GM23338 (cell line): ENCODE measurements around the gene UNC93B1. TPM values are rescaled to one million over a fixed set of nuclear protein-coding genes. Genes with fewer than 3 reads are reported as not detected.

Experiments
- ATAC-seq: fragments of 200-7000 bp; cut with Tn5 transposase; 3 replicates; pipeline ENCODE4 v1.9.1; 2020
- DNase-seq: peaks from one replicate; pipeline ENCODE4 v3.0.0-alpha.2; 2015; ENCODE audit warnings: low spot score
- H2AFZ ChIP-seq: fragments of 200-600 bp; sonication (generic); 2 replicates; pipeline ENCODE4 v1.8.0; 2016; ENCODE audit warnings: antibody characterized with exemption, mild to moderate bottlenecking, moderate library complexity
- H3F3A ChIP-seq: fragments of 200-600 bp; sonication (generic); replicated peaks from 2 replicates; pipeline ENCODE4 v1.8.0; 2017; ENCODE audit warnings: antibody characterized with exemption, mixed run types, low read depth
- H3K27ac ChIP-seq: fragments of 200-600 bp; sonication (generic); 2 replicates; pipeline ENCODE4 v1.6.1; 2016; ENCODE audit warnings: low read depth
- H3K27me3 ChIP-seq: fragments of 200-600 bp; sonication (generic); 2 replicates; pipeline ENCODE4 v1.8.0; 2016; ENCODE audit warnings: mild to moderate bottlenecking, mixed run types, moderate library complexity; ENCODE audit not compliant: insufficient read depth
- H3K36me3 ChIP-seq: fragments of 200-600 bp; sonication (generic); 2 replicates; pipeline ENCODE4 v1.8.0; 2016; ENCODE audit warnings: mild to moderate bottlenecking; ENCODE audit not compliant: insufficient read depth
- H3K4me1 ChIP-seq: fragments of 200-600 bp; sonication (generic); 2 replicates; pipeline ENCODE4 v1.8.0; 2016; ENCODE audit warnings: mild to moderate bottlenecking, moderate library complexity; ENCODE audit not compliant: insufficient read depth
- H3K4me2 ChIP-seq: fragments of 200-600 bp; sonication (generic); 2 replicates; pipeline ENCODE4 v1.7.1; 2017; ENCODE audit warnings: mixed run types
- H3K4me3 ChIP-seq: fragments of 200-600 bp; sonication (generic); 2 replicates; pipeline ENCODE4 v1.6.1; 2016; ENCODE audit warnings: mixed run types
- H3K79me2 ChIP-seq: fragments of 200-600 bp; sonication (generic); replicated peaks from 2 replicates; pipeline ENCODE4 v1.8.0; 2017; ENCODE audit warnings: mild to moderate bottlenecking; ENCODE audit not compliant: insufficient read depth
- H3K9me2 ChIP-seq: fragments of 200-600 bp; sonication (generic); 2 replicates; pipeline ENCODE4 v1.8.0; 2017; ENCODE audit not compliant: insufficient read depth
- H4K20me1 ChIP-seq: fragments of 200-600 bp; sonication (generic); replicated peaks from 2 replicates; pipeline ENCODE4 v1.8.0; 2017; ENCODE audit warnings: mild to moderate bottlenecking; ENCODE audit not compliant: insufficient read depth
- H3K27ac Mint-ChIP-seq: 2 replicates; pipeline ENCODE4 v1.8.0; 2020; ENCODE audit warnings: inconsistent platforms, mild to moderate bottlenecking, moderate library complexity, mixed read lengths
- H3K27me3 Mint-ChIP-seq: 3 replicates; pipeline ENCODE4 v1.8.0; 2022; ENCODE audit warnings: low read depth, mild to moderate bottlenecking, moderate library complexity, mixed read lengths, inconsistent platforms; ENCODE audit not compliant: insufficient read depth, poor library complexity
- H3K36me3 Mint-ChIP-seq: 3 replicates; pipeline ENCODE4 v1.8.0; 2021; ENCODE audit warnings: low read depth, mild to moderate bottlenecking, inconsistent platforms, moderate library complexity, mixed read lengths
- H3K4me1 Mint-ChIP-seq: 3 replicates; pipeline ENCODE4 v1.8.0; 2020; ENCODE audit warnings: mild to moderate bottlenecking, inconsistent platforms, mixed read lengths
- H3K4me3 Mint-ChIP-seq: 3 replicates; pipeline ENCODE4 v1.8.0; 2021; ENCODE audit warnings: moderate library complexity, mild to moderate bottlenecking, inconsistent platforms, mixed read lengths
- H3K9me3 Mint-ChIP-seq: 3 replicates; pipeline ENCODE4 v1.8.0; 2020; ENCODE audit warnings: moderate library complexity, mild to moderate bottlenecking, inconsistent platforms, mixed read lengths
- CREB1 ChIP-seq: fragments of 250-450 bp; sonication (Bioruptor Pico); IDR thresholded peaks from 2 replicates; pipeline ENCODE4 v1.5.0; 2020; ENCODE audit warnings: low read depth, mild to moderate bottlenecking, moderate library complexity
- EZH2 ChIP-seq: fragments of 200-600 bp; sonication (generic); IDR thresholded peaks from one replicate; pipeline ENCODE4 v1.8.0; 2017; ENCODE audit warnings: antibody characterized with exemption, mild to moderate bottlenecking, low read depth; ENCODE audit not compliant: unreplicated experiment
- EZH2phosphoT487 ChIP-seq: fragments of 200-600 bp; sonication (generic); IDR thresholded peaks from one replicate; pipeline ENCODE4 v1.8.1; 2018; ENCODE audit warnings: antibody characterized with exemption; ENCODE audit not compliant: unreplicated experiment
- JUNB ChIP-seq: IDR thresholded peaks from one replicate; pipeline ENCODE4 v1.6.1; 2016; ENCODE audit warnings: antibody characterized with exemption; ENCODE audit not compliant: unreplicated experiment
- NANOG ChIP-seq: IDR thresholded peaks from 2 replicates; pipeline ENCODE4 v1.6.1; 2016; ENCODE audit warnings: antibody characterized with exemption, borderline replicate concordance
- POLR2AphosphoS5 ChIP-seq: IDR thresholded peaks from 2 replicates; pipeline ENCODE4 v1.6.1; 2016; ENCODE audit warnings: antibody characterized with exemption, low read depth
- STAT1 ChIP-seq: IDR thresholded peaks from one replicate; pipeline ENCODE4 v1.6.1; 2016; ENCODE audit warnings: antibody characterized with exemption; ENCODE audit not compliant: unreplicated experiment
- ZNF114 ChIP-seq: fragments of 250-450 bp; sonication (Bioruptor Pico); IDR thresholded peaks from 2 replicates; pipeline ENCODE4 v1.5.0; 2020; ENCODE audit warnings: mild to moderate bottlenecking, moderate library complexity
- ZNF331 ChIP-seq: fragments of 250-450 bp; sonication (Bioruptor Pico); IDR thresholded peaks from 2 replicates; pipeline ENCODE4 v1.5.0; 2020; ENCODE audit warnings: low read depth, mild to moderate bottlenecking, moderate library complexity
- polyA plus RNA-seq: library from polyadenylated mRNA; unstranded; fragments of >200 nt; fragmentation: Nextera tagmentation; extraction: Ambion mirVana; gene quantifications from 2 replicates; pipeline ENCODE4 v1.2.1, GENCODE V29; 2016
- total RNA-seq: library from RNA; depleted of rRNA; stranded (reverse); fragments of >200 nt; shearing (Covaris generic); gene quantifications from 2 replicates; pipeline ENCODE4 v1.2.3, GENCODE V29; 2014
- TF ChIP-seq, protein P1 (sequence below): fragments of 250-450 bp; sonication (Bioruptor Pico); IDR thresholded peaks from 2 replicates; pipeline ENCODE4 v1.5.0; 2020; ENCODE audit warnings: mild to moderate bottlenecking, moderate library complexity
- TF ChIP-seq, protein P2 (sequence below): IDR thresholded peaks from 2 replicates; pipeline ENCODE4 v1.6.1; 2016; ENCODE audit warnings: antibody characterized with exemption
- TF ChIP-seq, protein P3 (sequence below): IDR thresholded peaks from one replicate; pipeline ENCODE4 v1.6.1; 2018; ENCODE audit warnings: antibody characterized with exemption; ENCODE audit not compliant: unreplicated experiment
- TF ChIP-seq, protein P4 (sequence below), 2 experiments: fragments of 200-600 bp in 1 of 2; sonication (generic) in 1 of 2; conservative IDR thresholded peaks; 2 replicates each; pipeline versions ENCODE4 v1.5.1 to v1.6.1; 2016 to 2017; ENCODE audit warnings: antibody characterized with exemption in 2 of 2, low read depth in 2 of 2, mild to moderate bottlenecking in 2 of 2, moderate library complexity in 1 of 2

Gene UNC93B1
- total and polyA plus RNA-seq, 2 experiments from 2014 or later, result 16.2 to 34.4 TPM

DNA sequence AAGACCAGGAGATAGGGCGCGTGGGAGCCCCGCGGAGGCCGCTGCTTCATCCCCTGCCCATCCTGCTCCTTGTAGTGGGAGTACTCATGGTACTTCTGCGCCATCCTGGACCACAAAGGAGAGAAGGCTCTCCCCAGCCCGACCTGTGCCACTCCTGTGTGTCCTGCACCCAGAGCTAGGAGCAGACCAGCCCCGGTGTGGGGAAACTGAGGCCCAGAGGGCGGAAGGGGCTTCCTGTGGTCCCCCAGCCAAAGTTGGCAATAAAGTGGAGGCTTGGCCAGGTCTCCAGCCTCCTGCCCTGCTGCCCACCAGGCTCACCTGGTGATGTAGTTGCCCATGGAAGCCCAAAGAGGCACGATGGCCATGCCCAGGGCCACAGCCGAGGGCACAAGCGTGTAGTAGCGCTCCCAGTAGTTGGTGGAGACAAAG is 4.7 kb downstream of the UNC93B1 start:
- Histone ChIP-seq H3K4me1 (peaks cover 6% of the 10 kb centered on the region), H3K79me2 (no peaks in the 10 kb centered on the region), H2AFZ (no peak overlapping the region), H3K9me2 (no peaks in the 10 kb centered on the region), H3K4me3 (no peak overlapping the region), H3K27me3 (no peaks in the 10 kb centered on the region), H4K20me1 (no peaks in the 10 kb centered on the region), H3K27ac (no peak overlapping the region), H3K36me3 (no peaks in the 10 kb centered on the region), H3F3A (peaks cover 5% of the 10 kb centered on the region; the same call in 1 of the 2 replicates), H3K4me2 (no peak overlapping the region)
- no peak overlapping the region for H3K27ac Mint-ChIP-seq
- DNase-seq (no peak), ATAC-seq (no peak)
- H3K9me3 Mint-ChIP-seq, result no peaks in the 10 kb centered on the region
- peaks cover 13% of the 10 kb centered on the region for H3K4me1 Mint-ChIP-seq
- no peak for TF ChIP-seq STAT1
- TF ChIP-seq, protein P1, sequence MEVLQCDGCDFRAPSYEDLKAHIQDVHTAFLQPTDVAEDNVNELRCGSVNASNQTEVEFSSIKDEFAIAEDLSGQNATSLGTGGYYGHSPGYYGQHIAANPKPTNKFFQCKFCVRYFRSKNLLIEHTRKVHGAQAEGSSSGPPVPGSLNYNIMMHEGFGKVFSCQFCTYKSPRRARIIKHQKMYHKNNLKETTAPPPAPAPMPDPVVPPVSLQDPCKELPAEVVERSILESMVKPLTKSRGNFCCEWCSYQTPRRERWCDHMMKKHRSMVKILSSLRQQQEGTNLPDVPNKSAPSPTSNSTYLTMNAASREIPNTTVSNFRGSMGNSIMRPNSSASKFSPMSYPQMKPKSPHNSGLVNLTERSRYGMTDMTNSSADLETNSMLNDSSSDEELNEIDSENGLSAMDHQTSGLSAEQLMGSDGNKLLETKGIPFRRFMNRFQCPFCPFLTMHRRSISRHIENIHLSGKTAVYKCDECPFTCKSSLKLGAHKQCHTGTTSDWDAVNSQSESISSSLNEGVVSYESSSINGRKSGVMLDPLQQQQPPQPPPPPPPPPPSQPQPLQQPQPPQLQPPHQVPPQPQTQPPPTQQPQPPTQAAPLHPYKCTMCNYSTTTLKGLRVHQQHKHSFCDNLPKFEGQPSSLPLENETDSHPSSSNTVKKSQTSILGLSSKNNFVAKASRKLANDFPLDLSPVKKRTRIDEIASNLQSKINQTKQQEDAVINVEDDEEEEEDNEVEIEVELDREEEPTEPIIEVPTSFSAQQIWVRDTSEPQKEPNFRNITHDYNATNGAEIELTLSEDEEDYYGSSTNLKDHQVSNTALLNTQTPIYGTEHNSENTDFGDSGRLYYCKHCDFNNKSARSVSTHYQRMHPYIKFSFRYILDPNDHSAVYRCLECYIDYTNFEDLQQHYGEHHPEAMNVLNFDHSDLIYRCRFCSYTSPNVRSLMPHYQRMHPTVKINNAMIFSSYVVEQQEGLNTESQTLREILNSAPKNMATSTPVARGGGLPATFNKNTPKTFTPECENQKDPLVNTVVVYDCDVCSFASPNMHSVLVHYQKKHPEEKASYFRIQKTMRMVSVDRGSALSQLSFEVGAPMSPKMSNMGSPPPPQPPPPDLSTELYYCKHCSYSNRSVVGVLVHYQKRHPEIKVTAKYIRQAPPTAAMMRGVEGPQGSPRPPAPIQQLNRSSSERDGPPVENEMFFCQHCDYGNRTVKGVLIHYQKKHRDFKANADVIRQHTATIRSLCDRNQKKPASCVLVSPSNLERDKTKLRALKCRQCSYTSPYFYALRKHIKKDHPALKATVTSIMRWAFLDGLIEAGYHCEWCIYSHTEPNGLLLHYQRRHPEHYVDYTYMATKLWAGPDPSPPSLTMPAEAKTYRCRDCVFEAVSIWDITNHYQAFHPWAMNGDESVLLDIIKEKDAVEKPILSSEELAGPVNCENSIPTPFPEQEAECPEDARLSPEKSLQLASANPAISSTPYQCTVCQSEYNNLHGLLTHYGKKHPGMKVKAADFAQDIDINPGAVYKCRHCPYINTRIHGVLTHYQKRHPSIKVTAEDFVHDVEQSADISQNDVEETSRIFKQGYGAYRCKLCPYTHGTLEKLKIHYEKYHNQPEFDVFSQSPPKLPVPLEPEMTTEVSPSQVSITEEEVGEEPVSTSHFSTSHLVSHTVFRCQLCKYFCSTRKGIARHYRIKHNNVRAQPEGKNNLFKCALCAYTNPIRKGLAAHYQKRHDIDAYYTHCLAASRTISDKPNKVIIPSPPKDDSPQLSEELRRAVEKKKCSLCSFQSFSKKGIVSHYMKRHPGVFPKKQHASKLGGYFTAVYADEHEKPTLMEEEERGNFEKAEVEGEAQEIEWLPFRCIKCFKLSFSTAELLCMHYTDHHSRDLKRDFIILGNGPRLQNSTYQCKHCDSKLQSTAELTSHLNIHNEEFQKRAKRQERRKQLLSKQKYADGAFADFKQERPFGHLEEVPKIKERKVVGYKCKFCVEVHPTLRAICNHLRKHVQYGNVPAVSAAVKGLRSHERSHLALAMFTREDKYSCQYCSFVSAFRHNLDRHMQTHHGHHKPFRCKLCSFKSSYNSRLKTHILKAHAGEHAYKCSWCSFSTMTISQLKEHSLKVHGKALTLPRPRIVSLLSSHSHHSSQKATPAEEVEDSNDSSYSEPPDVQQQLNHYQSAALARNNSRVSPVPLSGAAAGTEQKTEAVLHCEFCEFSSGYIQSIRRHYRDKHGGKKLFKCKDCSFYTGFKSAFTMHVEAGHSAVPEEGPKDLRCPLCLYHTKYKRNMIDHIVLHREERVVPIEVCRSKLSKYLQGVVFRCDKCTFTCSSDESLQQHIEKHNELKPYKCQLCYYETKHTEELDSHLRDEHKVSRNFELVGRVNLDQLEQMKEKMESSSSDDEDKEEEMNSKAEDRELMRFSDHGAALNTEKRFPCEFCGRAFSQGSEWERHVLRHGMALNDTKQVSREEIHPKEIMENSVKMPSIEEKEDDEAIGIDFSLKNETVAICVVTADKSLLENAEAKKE (CRISPR knock-in tag), result no peak
- TF ChIP-seq NANOG, result no peak
- no peak for TF ChIP-seq EZH2phosphoT487
- TF ChIP-seq, protein P2, sequence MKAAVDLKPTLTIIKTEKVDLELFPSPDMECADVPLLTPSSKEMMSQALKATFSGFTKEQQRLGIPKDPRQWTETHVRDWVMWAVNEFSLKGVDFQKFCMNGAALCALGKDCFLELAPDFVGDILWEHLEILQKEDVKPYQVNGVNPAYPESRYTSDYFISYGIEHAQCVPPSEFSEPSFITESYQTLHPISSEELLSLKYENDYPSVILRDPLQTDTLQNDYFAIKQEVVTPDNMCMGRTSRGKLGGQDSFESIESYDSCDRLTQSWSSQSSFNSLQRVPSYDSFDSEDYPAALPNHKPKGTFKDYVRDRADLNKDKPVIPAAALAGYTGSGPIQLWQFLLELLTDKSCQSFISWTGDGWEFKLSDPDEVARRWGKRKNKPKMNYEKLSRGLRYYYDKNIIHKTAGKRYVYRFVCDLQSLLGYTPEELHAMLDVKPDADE, result no peak
- no peak for TF ChIP-seq ZNF114
- TF ChIP-seq EZH2, result no peak
- TF ChIP-seq, protein P3, sequence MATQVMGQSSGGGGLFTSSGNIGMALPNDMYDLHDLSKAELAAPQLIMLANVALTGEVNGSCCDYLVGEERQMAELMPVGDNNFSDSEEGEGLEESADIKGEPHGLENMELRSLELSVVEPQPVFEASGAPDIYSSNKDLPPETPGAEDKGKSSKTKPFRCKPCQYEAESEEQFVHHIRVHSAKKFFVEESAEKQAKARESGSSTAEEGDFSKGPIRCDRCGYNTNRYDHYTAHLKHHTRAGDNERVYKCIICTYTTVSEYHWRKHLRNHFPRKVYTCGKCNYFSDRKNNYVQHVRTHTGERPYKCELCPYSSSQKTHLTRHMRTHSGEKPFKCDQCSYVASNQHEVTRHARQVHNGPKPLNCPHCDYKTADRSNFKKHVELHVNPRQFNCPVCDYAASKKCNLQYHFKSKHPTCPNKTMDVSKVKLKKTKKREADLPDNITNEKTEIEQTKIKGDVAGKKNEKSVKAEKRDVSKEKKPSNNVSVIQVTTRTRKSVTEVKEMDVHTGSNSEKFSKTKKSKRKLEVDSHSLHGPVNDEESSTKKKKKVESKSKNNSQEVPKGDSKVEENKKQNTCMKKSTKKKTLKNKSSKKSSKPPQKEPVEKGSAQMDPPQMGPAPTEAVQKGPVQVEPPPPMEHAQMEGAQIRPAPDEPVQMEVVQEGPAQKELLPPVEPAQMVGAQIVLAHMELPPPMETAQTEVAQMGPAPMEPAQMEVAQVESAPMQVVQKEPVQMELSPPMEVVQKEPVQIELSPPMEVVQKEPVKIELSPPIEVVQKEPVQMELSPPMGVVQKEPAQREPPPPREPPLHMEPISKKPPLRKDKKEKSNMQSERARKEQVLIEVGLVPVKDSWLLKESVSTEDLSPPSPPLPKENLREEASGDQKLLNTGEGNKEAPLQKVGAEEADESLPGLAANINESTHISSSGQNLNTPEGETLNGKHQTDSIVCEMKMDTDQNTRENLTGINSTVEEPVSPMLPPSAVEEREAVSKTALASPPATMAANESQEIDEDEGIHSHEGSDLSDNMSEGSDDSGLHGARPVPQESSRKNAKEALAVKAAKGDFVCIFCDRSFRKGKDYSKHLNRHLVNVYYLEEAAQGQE, result no peak
- TF ChIP-seq JUNB, result no peak
- no peak for TF ChIP-seq ZNF331 (CRISPR knock-in tag)
- TF ChIP-seq, protein P4, sequence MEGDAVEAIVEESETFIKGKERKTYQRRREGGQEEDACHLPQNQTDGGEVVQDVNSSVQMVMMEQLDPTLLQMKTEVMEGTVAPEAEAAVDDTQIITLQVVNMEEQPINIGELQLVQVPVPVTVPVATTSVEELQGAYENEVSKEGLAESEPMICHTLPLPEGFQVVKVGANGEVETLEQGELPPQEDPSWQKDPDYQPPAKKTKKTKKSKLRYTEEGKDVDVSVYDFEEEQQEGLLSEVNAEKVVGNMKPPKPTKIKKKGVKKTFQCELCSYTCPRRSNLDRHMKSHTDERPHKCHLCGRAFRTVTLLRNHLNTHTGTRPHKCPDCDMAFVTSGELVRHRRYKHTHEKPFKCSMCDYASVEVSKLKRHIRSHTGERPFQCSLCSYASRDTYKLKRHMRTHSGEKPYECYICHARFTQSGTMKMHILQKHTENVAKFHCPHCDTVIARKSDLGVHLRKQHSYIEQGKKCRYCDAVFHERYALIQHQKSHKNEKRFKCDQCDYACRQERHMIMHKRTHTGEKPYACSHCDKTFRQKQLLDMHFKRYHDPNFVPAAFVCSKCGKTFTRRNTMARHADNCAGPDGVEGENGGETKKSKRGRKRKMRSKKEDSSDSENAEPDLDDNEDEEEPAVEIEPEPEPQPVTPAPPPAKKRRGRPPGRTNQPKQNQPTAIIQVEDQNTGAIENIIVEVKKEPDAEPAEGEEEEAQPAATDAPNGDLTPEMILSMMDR (conservative IDR thresholded peaks at IDR 0.05; ENCODE audit: low read depth in 2 of 2), result no peak
- TF ChIP-seq CREB1, result no peak
- TF ChIP-seq POLR2AphosphoS5, result no peak
- H3K27me3 Mint-ChIP-seq, result peaks cover 6% of the 10 kb centered on the region
- H3K36me3 Mint-ChIP-seq, result no peaks in the 10 kb centered on the region; the same call in 2 of the 3 replicates
- no peak overlapping the region for H3K4me3 Mint-ChIP-seq
